A673 (cell line): ENCODE data around the gene NAGLU.

ENCODE experiments used
- CTCF ChIP-seq: fragments of 300-800, 200-600 bp; sonication (generic); conservative IDR thresholded peaks from 2 replicates; pipeline ENCODE4 v1.5.1; 2017; ENCODE audit warnings: low read depth, mild to moderate bottlenecking, antibody characterized with exemption, low read length, moderate library complexity, mixed read lengths
- EZH2 ChIP-seq: fragments of 200-600 bp; sonication (generic); IDR thresholded peaks from 2 replicates; pipeline ENCODE4 v1.6.1; 2017; ENCODE audit warnings: borderline replicate concordance, low read depth, mild to moderate bottlenecking, mixed read lengths, antibody characterized with exemption, low read length; ENCODE audit not compliant: poor library complexity, severe bottlenecking

- TF ChIP-seq CTCF (no peak), EZH2 (no peak)
These were observed 27.5 kb downstream of the NAGLU start for GRCh38 chr17:42563543-42563942.
